IMR-90 (cell line): ENCODE results near the gene SH3TC1. TPM values are rescaled to one million over a fixed set of nuclear protein-coding genes. Genes with fewer than 3 reads are reported as not detected.
A peak's percentile ranks its signal among the peaks of the same experiment; 100 is the strongest.

Experiments used
- ATAC-seq: fragments of 200-7000 bp; cut with Tn5 transposase; 2 replicates; pipeline ENCODE4 v1.9.1; 2020; ENCODE audit warnings: low read depth, mild to moderate bottlenecking, moderate library complexity
- BruUV-seq: library from RNA; stranded (reverse); fragments of 400-500 nt; replicated peaks from 2 replicates; lab custom pipeline; 2021; lab: Mats Ljungman, UMichigan
- CTCF ChIA-PET: fragments of 300-600 bp; formaldehyde crosslinking; extraction: SDS; loops from one replicate; lab custom pipeline; 2021; ENCODE audit warnings: antibody characterized with exemption; lab: Yijun Ruan, JAX
- POLR2A ChIA-PET: fragments of 300-600 bp; sonication (Branson Sonifier 250); formaldehyde crosslinking; loops from one replicate; lab custom pipeline; 2022; ENCODE audit warnings: antibody characterized with exemption; ENCODE audit not compliant: unreplicated experiment; lab: Charles Lee
- DNase-seq: peaks from one replicate; pipeline ENCODE4 v3.0.0; 2013
- H2AFZ ChIP-seq: replicated peaks from 2 replicates; pipeline ENCODE3; 2013; ENCODE audit warnings: low read length, mild to moderate bottlenecking; ENCODE audit not compliant: poor library complexity
- H2AK5ac ChIP-seq: 2 replicates; pipeline ENCODE4 v1.6.1; 2013; ENCODE audit warnings: low read depth, low read length, inconsistent platforms
- H2AK9ac ChIP-seq: replicated peaks from 2 replicates; pipeline ENCODE3; 2013; ENCODE audit warnings: mild to moderate bottlenecking, low read depth, low read length, moderate library complexity; ENCODE audit not compliant: poor library complexity
- H2BK120ac ChIP-seq: 2 replicates; pipeline ENCODE4 v1.6.1; 2013; ENCODE audit warnings: low read depth, low read length, inconsistent platforms
- H2BK15ac ChIP-seq: 3 replicates; pipeline ENCODE4 v1.6.1; 2013; ENCODE audit warnings: low read depth, low read length, inconsistent platforms
- H2BK20ac ChIP-seq: 2 replicates; pipeline ENCODE4 v1.6.1; 2013; ENCODE audit warnings: low read depth, mild to moderate bottlenecking, inconsistent platforms, low read length, moderate library complexity
- H2BK5ac ChIP-seq: 2 replicates; pipeline ENCODE4 v1.6.1; 2013; ENCODE audit warnings: mild to moderate bottlenecking, low read depth, low read length, inconsistent platforms; ENCODE audit not compliant: poor library complexity, severe bottlenecking
- H3K14ac ChIP-seq: replicated peaks from 2 replicates; pipeline ENCODE4 v1.6.1; 2013; ENCODE audit warnings: low read depth, low read length, inconsistent platforms
- H3K18ac ChIP-seq: 2 replicates; pipeline ENCODE4 v1.6.1; 2013; ENCODE audit warnings: low read depth, low read length, control low read depth
- H3K23ac ChIP-seq: 2 replicates; pipeline ENCODE4 v1.6.1; 2013; ENCODE audit warnings: low read depth, low read length, inconsistent platforms
- H3K27ac ChIP-seq: 2 replicates; pipeline ENCODE4 v1.5.1; 2013; ENCODE audit warnings: mild to moderate bottlenecking, control low read depth, low read length; ENCODE audit not compliant: insufficient read depth
- H3K27me3 ChIP-seq: 2 replicates; pipeline ENCODE4 v1.6.1; 2013; ENCODE audit warnings: low read length; ENCODE audit not compliant: control insufficient read depth, insufficient read depth
- H3K36me3 ChIP-seq: 2 replicates; pipeline ENCODE4 v1.6.1; 2013; ENCODE audit warnings: low read length, mixed read lengths; ENCODE audit not compliant: control insufficient read depth, insufficient read depth
- H3K4ac ChIP-seq: 2 replicates; pipeline ENCODE4 v1.6.1; 2013; ENCODE audit warnings: low read depth, low read length, inconsistent platforms
- H3K4me1 ChIP-seq: 2 replicates; pipeline ENCODE4 v1.6.1; 2013; ENCODE audit warnings: low read length, mixed read lengths; ENCODE audit not compliant: control insufficient read depth, insufficient read depth
- H3K4me2 ChIP-seq: 2 replicates; pipeline ENCODE4 v1.6.1; 2013; ENCODE audit warnings: low read depth, mild to moderate bottlenecking, control low read depth, low read length, moderate library complexity
- H3K4me3 ChIP-seq: 2 replicates; pipeline ENCODE4 v1.5.1; 2013; ENCODE audit warnings: low read depth, mild to moderate bottlenecking, control low read depth, low read length, moderate library complexity; ENCODE audit not compliant: insufficient read depth
- H3K56ac ChIP-seq: 2 replicates; pipeline ENCODE4 v1.6.1; 2013; ENCODE audit warnings: low read length, inconsistent platforms; ENCODE audit not compliant: insufficient read depth; ENCODE audit errors: extremely low read depth
- H3K79me1 ChIP-seq, 2 experiments: 2 replicates each; pipeline ENCODE4 v1.6.1; 2013; ENCODE audit warnings: low read length in 2 of 2, inconsistent platforms in 1 of 2, low read depth in 1 of 2
- H3K9ac ChIP-seq: 2 replicates; pipeline ENCODE4 v1.6.1; 2013; ENCODE audit warnings: low read depth, low read length, control low read depth
- H3K9me1 ChIP-seq: 2 replicates; pipeline ENCODE4 v1.6.1; 2013; ENCODE audit warnings: low read length, inconsistent platforms; ENCODE audit not compliant: insufficient read depth
- H3K9me3 ChIP-seq: 2 replicates; pipeline ENCODE4 v1.6.1; 2013; ENCODE audit warnings: low read length; ENCODE audit not compliant: control insufficient read depth, insufficient read depth
- H4K20me1 ChIP-seq: 2 replicates; pipeline ENCODE4 v1.6.1; 2013; ENCODE audit warnings: low read length, inconsistent platforms; ENCODE audit not compliant: insufficient read depth
- H4K5ac ChIP-seq: 2 replicates; pipeline ENCODE4 v1.6.1; 2013; ENCODE audit warnings: mild to moderate bottlenecking, low read depth, low read length, control low read depth
- H4K8ac ChIP-seq, 2 experiments: 2 replicates each; pipeline ENCODE4 v1.6.1; 2013; ENCODE audit warnings: low read depth in 2 of 2, low read length in 2 of 2, control low read depth in 1 of 2, inconsistent platforms in 1 of 2
- H4K91ac ChIP-seq: 2 replicates; pipeline ENCODE4 v1.6.1; 2013; ENCODE audit warnings: low read depth, low read length, inconsistent platforms; ENCODE audit not compliant: insufficient read depth
- CEBPB ChIP-seq: IDR thresholded peaks from 2 replicates; pipeline ENCODE4 v1.6.1; 2012; ENCODE audit warnings: low read depth, low read length, improper control_type of control experiment
- CHD1 ChIP-seq: IDR thresholded peaks from 2 replicates; pipeline ENCODE4 v1.6.1; 2012; ENCODE audit warnings: low read depth, low read length, improper control_type of control experiment
- MAFK ChIP-seq: IDR thresholded peaks from 2 replicates; pipeline ENCODE4 v1.6.1; 2012; ENCODE audit warnings: low read depth, low read length, improper control_type of control experiment
- MAZ ChIP-seq: IDR thresholded peaks from 2 replicates; pipeline ENCODE4 v1.6.1; 2012; ENCODE audit warnings: low read depth, mild to moderate bottlenecking, low read length, improper control_type of control experiment, moderate library complexity, borderline replicate concordance
- MXI1 ChIP-seq: IDR thresholded peaks from 2 replicates; pipeline ENCODE4 v1.6.1; 2012; ENCODE audit warnings: low read depth, mild to moderate bottlenecking, low read length, moderate library complexity, borderline replicate concordance
- POLR2A ChIP-seq: IDR thresholded peaks from 2 replicates; pipeline ENCODE4 v1.6.1; 2012; ENCODE audit warnings: mild to moderate bottlenecking, low read depth, low read length
- RAD21 ChIP-seq: IDR thresholded peaks from 2 replicates; pipeline ENCODE4 v1.6.1; 2012; ENCODE audit warnings: low read length, improper control_type of control experiment
- RCOR1 ChIP-seq: IDR thresholded peaks from 2 replicates; pipeline ENCODE4 v1.6.1; 2012; ENCODE audit warnings: mild to moderate bottlenecking, low read length, improper control_type of control experiment; ENCODE audit not compliant: insufficient replicate concordance
- SMC3 ChIP-seq: fragments of 150-350 bp; IDR thresholded peaks from 2 replicates; pipeline ENCODE4 v1.6.1; 2016; ENCODE audit warnings: low read depth, mild to moderate bottlenecking, antibody characterized with exemption, low read length, moderate library complexity
- WGBS, 2 experiments: methylation state at CpG; one replicate each; pipeline versions ENCODE4 v1.1.5 to v1.1.7; 2013; ENCODE audit warnings: missing lambda C conversion rate in 2 of 2; ENCODE audit not compliant: insufficient read length in 1 of 2; ENCODE audit errors: extremely low coverage in 2 of 2; 5-methylcytosine and 5-hydroxymethylcytosine counted together
- dilution Hi-C: fragments of 300-500 bp; cut with HindIII; formaldehyde crosslinking; loops from one replicate; pipeline ENCODE4 v1.14.3; 2018; ENCODE audit warnings: low sequenced_read_pairs; ENCODE audit not compliant: unreplicated experiment
- in situ Hi-C: fragments of 300-500 bp; cut with MboI; formaldehyde crosslinking; loops from 3 replicates; pipeline ENCODE4 v1.14.3; 2019; ENCODE audit warnings: low sequenced_read_pairs, inconsistent platforms, mixed read lengths
- intact Hi-C: fragments of 100-400 bp; cut with micrococcal nuclease; formaldehyde crosslinking; loops from 2 replicates; pipeline ENCODE4 v1.10.0; 2022
- polyA plus RNA-seq, 3 experiments: library from polyadenylated mRNA; depleted of rRNA; stranded (reverse); fragments of >200 nt; gene quantifications; 2 replicates each; pipeline ENCODE4 v1.2.3, GENCODE V29; 2012; ENCODE audit warnings: low replicate concordance in 1 of 3
- total RNA-seq: library from RNA; depleted of rRNA; stranded (reverse); fragments of >200 nt; gene quantifications from 2 replicates; pipeline ENCODE4 v1.2.3, GENCODE V29; 2012
- TF ChIP-seq, protein P1 (sequence below): fragments of 150-350 bp; IDR thresholded peaks from 2 replicates; pipeline ENCODE4 v1.6.1; 2016; ENCODE audit warnings: low read depth, mild to moderate bottlenecking, low read length, moderate library complexity, borderline replicate concordance
- TF ChIP-seq, protein P2 (sequence below): conservative IDR thresholded peaks from 2 replicates; pipeline ENCODE4 v1.5.1; 2012; ENCODE audit warnings: mild to moderate bottlenecking, low read depth, low read length, improper control_type of control experiment
- TF ChIP-seq, protein P3 (sequence below): fragments of 150-350 bp; IDR thresholded peaks from 2 replicates; pipeline ENCODE4 v1.6.1; 2017; ENCODE audit warnings: mild to moderate bottlenecking, antibody characterized with exemption, low read length, low read depth

Gene SH3TC1
- total and polyA plus RNA-seq, 2 of the 4 experiments (the other 2 are of a cell fraction): 1.6 to 2.2 TPM

DNA sequence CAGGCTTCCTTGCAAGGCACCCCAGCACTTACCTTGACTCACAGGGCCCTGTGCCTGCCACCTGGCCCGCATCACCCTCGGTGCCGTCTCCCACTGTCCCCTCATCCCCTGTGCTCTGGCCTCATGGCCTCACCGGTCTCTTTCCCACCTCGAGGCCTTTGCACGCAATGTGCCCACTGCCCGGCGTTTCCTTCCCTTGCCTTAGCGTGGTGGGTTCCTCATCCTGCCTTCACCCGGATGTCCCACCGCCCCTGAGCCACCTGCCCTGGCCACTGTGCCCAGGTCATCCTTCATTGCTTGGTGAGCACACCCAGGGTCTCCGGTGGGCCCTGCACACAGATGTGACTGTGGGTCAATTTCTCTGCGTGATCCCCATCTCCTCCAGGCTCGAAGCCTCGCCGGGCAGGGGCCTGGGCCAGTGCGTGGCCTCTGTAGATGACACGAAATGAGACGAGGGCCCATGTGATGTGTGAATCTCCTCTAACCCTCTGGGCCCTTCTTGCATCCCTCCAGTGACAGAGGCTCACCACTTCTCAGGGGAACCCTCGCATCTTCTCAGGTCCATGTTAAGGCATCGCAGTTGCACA, 75.1 kb downstream of the SH3TC1 start:
- H3K27ac ChIP-seq: peak overlapping the region; percentile 40; the same call in 1 of the 2 replicates
- WGBS, 2 experiments: 90% methylated on average over 21 of the region's 21 CpGs; no CpG with 5 or more reads in 1 of the 2 experiments
- H3K9me1 ChIP-seq: peaks cover 11% of the 10 kb centered on the region
- H4K5ac ChIP-seq: no peak overlapping the region
- no peaks in the 10 kb centered on the region for H3K9me3 ChIP-seq
- peak overlapping the region; percentile 66 for H2AFZ ChIP-seq
- no peaks in the 10 kb centered on the region for H3K36me3 ChIP-seq
- no peak for TF ChIP-seq CEBPB
- no peak for TF ChIP-seq CHD1
- TF ChIP-seq MAZ: no peak
- no peak for TF ChIP-seq SMC3
- TF ChIP-seq MXI1: no peak
- TF ChIP-seq, protein P1, sequence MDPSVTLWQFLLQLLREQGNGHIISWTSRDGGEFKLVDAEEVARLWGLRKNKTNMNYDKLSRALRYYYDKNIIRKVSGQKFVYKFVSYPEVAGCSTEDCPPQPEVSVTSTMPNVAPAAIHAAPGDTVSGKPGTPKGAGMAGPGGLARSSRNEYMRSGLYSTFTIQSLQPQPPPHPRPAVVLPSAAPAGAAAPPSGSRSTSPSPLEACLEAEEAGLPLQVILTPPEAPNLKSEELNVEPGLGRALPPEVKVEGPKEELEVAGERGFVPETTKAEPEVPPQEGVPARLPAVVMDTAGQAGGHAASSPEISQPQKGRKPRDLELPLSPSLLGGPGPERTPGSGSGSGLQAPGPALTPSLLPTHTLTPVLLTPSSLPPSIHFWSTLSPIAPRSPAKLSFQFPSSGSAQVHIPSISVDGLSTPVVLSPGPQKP: no peak
- TF ChIP-seq, protein P2, sequence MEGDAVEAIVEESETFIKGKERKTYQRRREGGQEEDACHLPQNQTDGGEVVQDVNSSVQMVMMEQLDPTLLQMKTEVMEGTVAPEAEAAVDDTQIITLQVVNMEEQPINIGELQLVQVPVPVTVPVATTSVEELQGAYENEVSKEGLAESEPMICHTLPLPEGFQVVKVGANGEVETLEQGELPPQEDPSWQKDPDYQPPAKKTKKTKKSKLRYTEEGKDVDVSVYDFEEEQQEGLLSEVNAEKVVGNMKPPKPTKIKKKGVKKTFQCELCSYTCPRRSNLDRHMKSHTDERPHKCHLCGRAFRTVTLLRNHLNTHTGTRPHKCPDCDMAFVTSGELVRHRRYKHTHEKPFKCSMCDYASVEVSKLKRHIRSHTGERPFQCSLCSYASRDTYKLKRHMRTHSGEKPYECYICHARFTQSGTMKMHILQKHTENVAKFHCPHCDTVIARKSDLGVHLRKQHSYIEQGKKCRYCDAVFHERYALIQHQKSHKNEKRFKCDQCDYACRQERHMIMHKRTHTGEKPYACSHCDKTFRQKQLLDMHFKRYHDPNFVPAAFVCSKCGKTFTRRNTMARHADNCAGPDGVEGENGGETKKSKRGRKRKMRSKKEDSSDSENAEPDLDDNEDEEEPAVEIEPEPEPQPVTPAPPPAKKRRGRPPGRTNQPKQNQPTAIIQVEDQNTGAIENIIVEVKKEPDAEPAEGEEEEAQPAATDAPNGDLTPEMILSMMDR: no peak
- no peak for TF ChIP-seq POLR2A
- TF ChIP-seq, protein P3, sequence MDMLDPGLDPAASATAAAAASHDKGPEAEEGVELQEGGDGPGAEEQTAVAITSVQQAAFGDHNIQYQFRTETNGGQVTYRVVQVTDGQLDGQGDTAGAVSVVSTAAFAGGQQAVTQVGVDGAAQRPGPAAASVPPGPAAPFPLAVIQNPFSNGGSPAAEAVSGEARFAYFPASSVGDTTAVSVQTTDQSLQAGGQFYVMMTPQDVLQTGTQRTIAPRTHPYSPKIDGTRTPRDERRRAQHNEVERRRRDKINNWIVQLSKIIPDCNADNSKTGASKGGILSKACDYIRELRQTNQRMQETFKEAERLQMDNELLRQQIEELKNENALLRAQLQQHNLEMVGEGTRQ: no peak
- no peak for TF ChIP-seq RAD21
- no peak for TF ChIP-seq RCOR1
- no peak for TF ChIP-seq MAFK
- intact Hi-C loops: loop anchor here (1.0 kb wide), 1 partner anchor 118 kb away; no protein-coding TSS in a partner anchor
- peaks cover 7% of the 10 kb centered on the region for H4K20me1 ChIP-seq
- ATAC-seq: no peak
- no peak overlapping the region for H2BK15ac ChIP-seq
- H3K4me3 ChIP-seq: no peak overlapping the region
- no TSS peak for BruUV-seq
- H3K9ac ChIP-seq: no peak overlapping the region
- H4K8ac ChIP-seq: no peak overlapping the region
- H3K18ac ChIP-seq: no peak overlapping the region
- H3K14ac ChIP-seq: peak overlapping the region; percentile 42; the same call in 1 of the 2 replicates
- peaks cover 40% of the 10 kb centered on the region for H3K4me1 ChIP-seq
- H2AK5ac ChIP-seq: peak overlapping the region; percentile 82
- in situ Hi-C loops: no loop called here
- peaks cover 9% of the 10 kb centered on the region for H3K27me3 ChIP-seq
- ChIA-PET POLR2A (no interaction called here), CTCF (interaction anchor here (1.2 to 1.4 kb wide), 4 partner anchors 13 to 128 kb away, joined by 3 to 10 read pairs (median 6); no protein-coding TSS in a partner anchor)
- H3K79me1 ChIP-seq: peaks cover 4 to 44% of the 10 kb centered on the region in 2 experiments; a peak in 3 of 4 replicates
- no peak for DNase-seq
- H3K4ac ChIP-seq: peak overlapping the region; percentile 72
- H2AK9ac ChIP-seq: peak overlapping the region; percentile 71
- H3K56ac ChIP-seq: no peak overlapping the region
- peak overlapping the region; percentile 46; the same call in 1 of the 2 replicates for H4K91ac ChIP-seq
- peak overlapping the region; percentile 56 for H2BK20ac ChIP-seq
- peak overlapping the region; percentile 2; the same call in 1 of the 2 replicates for H3K4me2 ChIP-seq
- 0 out of 2 replicates have a peak overlapping the region, but pooled peaks have one; percentile 16 for H2BK120ac ChIP-seq
- H2BK5ac ChIP-seq: no peak overlapping the region
- dilution Hi-C loops: no loop called here
- H3K23ac ChIP-seq: peak overlapping the region; percentile 68
